ENCODE data around the gene EIF1B. TPM values are rescaled to one million over a fixed set of nuclear protein-coding genes. Genes with fewer than 3 reads are reported as not detected.

The EIF1B gene
- total and polyA plus RNA-seq, 10 of the 15 experiments (the other 5 are each of a cell fraction or from before 2014, with no cell fraction given) = 15.4 to 75.6 (median 43.2) TPM

DNA sequence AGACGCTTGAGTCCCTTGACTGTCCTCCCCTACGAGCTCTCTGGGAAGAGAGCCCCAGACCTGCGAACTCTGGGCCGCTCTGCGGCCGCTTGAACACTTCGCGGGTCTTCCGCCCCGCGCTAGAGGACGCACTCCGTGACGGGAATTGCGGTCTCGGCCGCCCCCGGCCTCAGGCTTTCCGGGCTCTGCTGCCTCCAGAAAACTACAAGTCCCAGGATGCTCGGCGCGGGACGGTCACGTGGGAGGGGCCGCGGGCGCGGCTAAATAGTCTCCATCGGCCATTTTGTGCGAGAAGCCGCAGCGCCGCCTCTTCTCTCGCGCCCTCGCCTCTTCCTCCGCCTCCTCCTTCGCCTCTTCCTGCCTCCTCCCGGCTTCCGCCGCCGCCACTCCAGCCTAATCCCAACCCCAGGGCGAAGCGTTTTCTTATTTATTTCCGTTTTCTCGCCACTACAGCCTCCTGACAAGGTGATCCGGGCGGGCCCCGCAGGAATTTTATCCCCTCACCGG lies at the start of gene EIF1B (continued):
- TF ChIP-seq SREBF1 (IDR thresholded peaks at IDR 0.05; ENCODE audit: low read length) (peak; percentile 60; the same call in 1 of the 2 replicates), BCL11A (IDR thresholded peaks at IDR 0.05; ENCODE audit: low read depth, low read length) (0 out of 2 replicates have a peak, but pooled peaks have one; percentile 3), CREM (IDR thresholded peaks at IDR 0.05; ENCODE audit: low read depth) (peak; percentile 79), TARDBP (IDR thresholded peaks at IDR 0.05; ENCODE audit: borderline replicate concordance) (peak; percentile 84; the same call in 1 of the 2 replicates), JUND (IDR thresholded peaks at IDR 0.05; ENCODE audit: low read depth, low read length) (no peak), NR2F1 (conservative IDR thresholded peaks at IDR 0.05) (peak; percentile 78), SREBF2 (IDR thresholded peaks at IDR 0.05; ENCODE audit: low read length) (no peak), JUNB (IDR thresholded peaks at IDR 0.05) (no peak; the same call in 1 of the 2 replicates), TCF12 (IDR thresholded peaks at IDR 0.05; ENCODE audit: low read depth, low read length) (no peak), ZNF274 (IDR thresholded peaks at IDR 0.05; ENCODE audit: insufficient read depth, insufficient read length) (no peak), ATF7 (IDR thresholded peaks at IDR 0.05; ENCODE audit: low read depth) (peak; percentile 25; the same call in 1 of the 2 replicates), NFXL1 (IDR thresholded peaks at IDR 0.05; ENCODE audit: borderline replicate concordance) (no peak), ZNF384 (IDR thresholded peaks at IDR 0.05; ENCODE audit: borderline replicate concordance, low read depth, low read length) (no peak), HDAC6 (IDR thresholded peaks at IDR 0.05; ENCODE audit: unreplicated experiment) (no peak), POLR2AphosphoS5 (IDR thresholded peaks at IDR 0.05; ENCODE audit: low read length) (peak; percentile 87), YBX1 (IDR thresholded peaks at IDR 0.05) (no peak), HDAC2 (IDR thresholded peaks at IDR 0.05) (no peak), STAT1 (conservative IDR thresholded peaks at IDR 0.05) (peak; percentile 64; the same call in 1 of the 2 replicates), RAD21 (IDR thresholded peaks at IDR 0.05; ENCODE audit: insufficient read depth, low read depth, low read length) (peak; percentile 18; the same call in 1 of the 2 replicates), ZNF622 (IDR thresholded peaks at IDR 0.05) (no peak), TCF3 (IDR thresholded peaks at IDR 0.05; ENCODE audit: borderline replicate concordance, insufficient read depth, low read depth, low read length) (no peak)
- TF ChIP-seq, protein P1, sequence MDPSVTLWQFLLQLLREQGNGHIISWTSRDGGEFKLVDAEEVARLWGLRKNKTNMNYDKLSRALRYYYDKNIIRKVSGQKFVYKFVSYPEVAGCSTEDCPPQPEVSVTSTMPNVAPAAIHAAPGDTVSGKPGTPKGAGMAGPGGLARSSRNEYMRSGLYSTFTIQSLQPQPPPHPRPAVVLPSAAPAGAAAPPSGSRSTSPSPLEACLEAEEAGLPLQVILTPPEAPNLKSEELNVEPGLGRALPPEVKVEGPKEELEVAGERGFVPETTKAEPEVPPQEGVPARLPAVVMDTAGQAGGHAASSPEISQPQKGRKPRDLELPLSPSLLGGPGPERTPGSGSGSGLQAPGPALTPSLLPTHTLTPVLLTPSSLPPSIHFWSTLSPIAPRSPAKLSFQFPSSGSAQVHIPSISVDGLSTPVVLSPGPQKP (IDR thresholded peaks at IDR 0.05; ENCODE audit: low read depth, low read length) = peak; percentile 84
- TF ChIP-seq, protein P2, sequence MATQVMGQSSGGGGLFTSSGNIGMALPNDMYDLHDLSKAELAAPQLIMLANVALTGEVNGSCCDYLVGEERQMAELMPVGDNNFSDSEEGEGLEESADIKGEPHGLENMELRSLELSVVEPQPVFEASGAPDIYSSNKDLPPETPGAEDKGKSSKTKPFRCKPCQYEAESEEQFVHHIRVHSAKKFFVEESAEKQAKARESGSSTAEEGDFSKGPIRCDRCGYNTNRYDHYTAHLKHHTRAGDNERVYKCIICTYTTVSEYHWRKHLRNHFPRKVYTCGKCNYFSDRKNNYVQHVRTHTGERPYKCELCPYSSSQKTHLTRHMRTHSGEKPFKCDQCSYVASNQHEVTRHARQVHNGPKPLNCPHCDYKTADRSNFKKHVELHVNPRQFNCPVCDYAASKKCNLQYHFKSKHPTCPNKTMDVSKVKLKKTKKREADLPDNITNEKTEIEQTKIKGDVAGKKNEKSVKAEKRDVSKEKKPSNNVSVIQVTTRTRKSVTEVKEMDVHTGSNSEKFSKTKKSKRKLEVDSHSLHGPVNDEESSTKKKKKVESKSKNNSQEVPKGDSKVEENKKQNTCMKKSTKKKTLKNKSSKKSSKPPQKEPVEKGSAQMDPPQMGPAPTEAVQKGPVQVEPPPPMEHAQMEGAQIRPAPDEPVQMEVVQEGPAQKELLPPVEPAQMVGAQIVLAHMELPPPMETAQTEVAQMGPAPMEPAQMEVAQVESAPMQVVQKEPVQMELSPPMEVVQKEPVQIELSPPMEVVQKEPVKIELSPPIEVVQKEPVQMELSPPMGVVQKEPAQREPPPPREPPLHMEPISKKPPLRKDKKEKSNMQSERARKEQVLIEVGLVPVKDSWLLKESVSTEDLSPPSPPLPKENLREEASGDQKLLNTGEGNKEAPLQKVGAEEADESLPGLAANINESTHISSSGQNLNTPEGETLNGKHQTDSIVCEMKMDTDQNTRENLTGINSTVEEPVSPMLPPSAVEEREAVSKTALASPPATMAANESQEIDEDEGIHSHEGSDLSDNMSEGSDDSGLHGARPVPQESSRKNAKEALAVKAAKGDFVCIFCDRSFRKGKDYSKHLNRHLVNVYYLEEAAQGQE (IDR thresholded peaks at IDR 0.05; ENCODE audit: low read depth, low read length) = no peak
- TF ChIP-seq, protein P3, sequence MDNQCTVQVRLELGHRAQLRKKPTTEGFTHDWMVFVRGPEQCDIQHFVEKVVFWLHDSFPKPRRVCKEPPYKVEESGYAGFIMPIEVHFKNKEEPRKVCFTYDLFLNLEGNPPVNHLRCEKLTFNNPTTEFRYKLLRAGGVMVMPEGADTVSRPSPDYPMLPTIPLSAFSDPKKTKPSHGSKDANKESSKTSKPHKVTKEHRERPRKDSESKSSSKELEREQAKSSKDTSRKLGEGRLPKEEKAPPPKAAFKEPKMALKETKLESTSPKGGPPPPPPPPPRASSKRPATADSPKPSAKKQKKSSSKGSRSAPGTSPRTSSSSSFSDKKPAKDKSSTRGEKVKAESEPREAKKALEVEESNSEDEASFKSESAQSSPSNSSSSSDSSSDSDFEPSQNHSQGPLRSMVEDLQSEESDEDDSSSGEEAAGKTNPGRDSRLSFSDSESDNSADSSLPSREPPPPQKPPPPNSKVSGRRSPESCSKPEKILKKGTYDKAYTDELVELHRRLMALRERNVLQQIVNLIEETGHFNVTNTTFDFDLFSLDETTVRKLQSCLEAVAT (IDR thresholded peaks at IDR 0.05) = 0 out of 2 replicates have a peak, but pooled peaks have one; percentile 64
- TF ChIP-seq, protein P4, sequence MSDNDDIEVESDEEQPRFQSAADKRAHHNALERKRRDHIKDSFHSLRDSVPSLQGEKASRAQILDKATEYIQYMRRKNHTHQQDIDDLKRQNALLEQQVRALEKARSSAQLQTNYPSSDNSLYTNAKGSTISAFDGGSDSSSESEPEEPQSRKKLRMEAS (IDR thresholded peaks at IDR 0.05; ENCODE audit: low read depth, low read length) = peak; percentile 78
- TF ChIP-seq, protein P5, sequence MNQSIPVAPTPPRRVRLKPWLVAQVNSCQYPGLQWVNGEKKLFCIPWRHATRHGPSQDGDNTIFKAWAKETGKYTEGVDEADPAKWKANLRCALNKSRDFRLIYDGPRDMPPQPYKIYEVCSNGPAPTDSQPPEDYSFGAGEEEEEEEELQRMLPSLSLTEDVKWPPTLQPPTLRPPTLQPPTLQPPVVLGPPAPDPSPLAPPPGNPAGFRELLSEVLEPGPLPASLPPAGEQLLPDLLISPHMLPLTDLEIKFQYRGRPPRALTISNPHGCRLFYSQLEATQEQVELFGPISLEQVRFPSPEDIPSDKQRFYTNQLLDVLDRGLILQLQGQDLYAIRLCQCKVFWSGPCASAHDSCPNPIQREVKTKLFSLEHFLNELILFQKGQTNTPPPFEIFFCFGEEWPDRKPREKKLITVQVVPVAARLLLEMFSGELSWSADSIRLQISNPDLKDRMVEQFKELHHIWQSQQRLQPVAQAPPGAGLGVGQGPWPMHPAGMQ (IDR thresholded peaks at IDR 0.05; ENCODE audit: borderline replicate concordance) = no peak

Measured in GM12878 (cell line).